Trophoblast cell (in vitro differentiated cells and primary cell): ENCODE results near the gene USP11.

Experiments
- DNase-seq, 2 donors: peaks; one replicate each; pipeline ENCODE4 v3.0.0-alpha.2; 2016
- H2AFZ ChIP-seq: 2 replicates; pipeline ENCODE4 v1.6.1; 2013; ENCODE audit warnings: low read length, moderate library complexity, mild to moderate bottlenecking; ENCODE audit not compliant: insufficient read depth, poor library complexity
- H2AK5ac ChIP-seq: 2 replicates; pipeline ENCODE4 v1.6.1; 2013; ENCODE audit warnings: mild to moderate bottlenecking, low read length
- H2BK120ac ChIP-seq: 2 replicates; pipeline ENCODE4 v1.6.1; 2013; ENCODE audit warnings: low read length, mild to moderate bottlenecking, moderate library complexity; ENCODE audit not compliant: insufficient read depth, poor library complexity
- H2BK12ac ChIP-seq: 2 replicates; pipeline ENCODE4 v1.6.1; 2013; ENCODE audit warnings: mild to moderate bottlenecking, low read length, moderate library complexity
- H2BK5ac ChIP-seq: 2 replicates; pipeline ENCODE4 v1.6.1; 2013; ENCODE audit warnings: low read length, low read depth, moderate library complexity, mild to moderate bottlenecking; ENCODE audit not compliant: poor library complexity
- H3K14ac ChIP-seq: 2 replicates; pipeline ENCODE4 v1.6.1; 2013; ENCODE audit warnings: mild to moderate bottlenecking, low read length
- H3K18ac ChIP-seq: 2 replicates; pipeline ENCODE4 v1.6.1; 2013; ENCODE audit warnings: mild to moderate bottlenecking, low read length
- H3K23ac ChIP-seq: 2 replicates; pipeline ENCODE4 v1.6.1; 2013; ENCODE audit warnings: low read length
- H3K27ac ChIP-seq: 2 replicates; pipeline ENCODE4 v1.5.1; 2013; ENCODE audit warnings: low read depth, mild to moderate bottlenecking, inconsistent platforms, low read length, moderate library complexity
- H3K27me3 ChIP-seq: 2 replicates; pipeline ENCODE4 v1.6.1; 2013; ENCODE audit warnings: inconsistent platforms, mild to moderate bottlenecking, low read length, moderate library complexity; ENCODE audit not compliant: insufficient read depth
- H3K36me3 ChIP-seq, 2 experiments: 1 replicate in 1 of 2; 2 replicates in 1 of 2; pipeline ENCODE4 v1.6.1; 2013; ENCODE audit warnings: low read length in 2 of 2, mild to moderate bottlenecking in 2 of 2, moderate library complexity in 1 of 2; ENCODE audit not compliant: insufficient read depth in 2 of 2, control insufficient read depth in 1 of 2
- H3K4ac ChIP-seq: 2 replicates; pipeline ENCODE4 v1.6.1; 2013; ENCODE audit warnings: low read depth, mild to moderate bottlenecking, low read length, moderate library complexity
- H3K4me1 ChIP-seq, 2 experiments: 1 replicate in 1 of 2; 2 replicates in 1 of 2; pipeline ENCODE4 v1.6.1; 2013; ENCODE audit warnings: low read length in 2 of 2, mild to moderate bottlenecking in 2 of 2, moderate library complexity in 1 of 2; ENCODE audit not compliant: insufficient read depth in 2 of 2, control insufficient read depth in 1 of 2
- H3K4me2 ChIP-seq: 2 replicates; pipeline ENCODE4 v1.6.1; 2013; ENCODE audit warnings: inconsistent platforms, mild to moderate bottlenecking, low read length, moderate library complexity
- H3K4me3 ChIP-seq: 2 replicates; pipeline ENCODE4 v1.5.1; 2013; ENCODE audit warnings: mild to moderate bottlenecking, low read depth, low read length, inconsistent platforms
- H3K79me1 ChIP-seq: one replicate; pipeline ENCODE4 v1.6.1; 2013; ENCODE audit warnings: low read length
- H3K79me2 ChIP-seq: 2 replicates; pipeline ENCODE4 v1.6.1; 2013; ENCODE audit warnings: low read length, mild to moderate bottlenecking; ENCODE audit not compliant: control insufficient read depth, insufficient read depth, poor library complexity
- H3K9ac ChIP-seq: 2 replicates; pipeline ENCODE4 v1.6.1; 2013; ENCODE audit warnings: mild to moderate bottlenecking, low read length
- H3K9me3 ChIP-seq: 2 replicates; pipeline ENCODE4 v1.6.1; 2013; ENCODE audit warnings: low read depth, mild to moderate bottlenecking, control low read depth, inconsistent platforms, low read length; ENCODE audit not compliant: insufficient read depth
- H4K12ac ChIP-seq: 2 replicates; pipeline ENCODE4 v1.6.1; 2013; ENCODE audit warnings: low read depth, mild to moderate bottlenecking, low read length, moderate library complexity
- H4K8ac ChIP-seq: 2 replicates; pipeline ENCODE4 v1.6.1; 2013; ENCODE audit warnings: low read depth, mild to moderate bottlenecking, low read length, moderate library complexity
- H4K91ac ChIP-seq: one replicate; pipeline ENCODE4 v1.6.1; 2013; ENCODE audit warnings: low read depth, mild to moderate bottlenecking, low read length, moderate library complexity
- WGBS: extraction: QIAGEN DNeasy Blood & Tissue Kit; methylation state at CpG from one replicate; pipeline ENCODE4 v1.1.7; 2013; ENCODE audit warnings: missing lambda C conversion rate; ENCODE audit not compliant: insufficient read length, insufficient coverage; ENCODE audit errors: extremely low coverage; 5-methylcytosine and 5-hydroxymethylcytosine counted together

USP11 gene

DNA sequence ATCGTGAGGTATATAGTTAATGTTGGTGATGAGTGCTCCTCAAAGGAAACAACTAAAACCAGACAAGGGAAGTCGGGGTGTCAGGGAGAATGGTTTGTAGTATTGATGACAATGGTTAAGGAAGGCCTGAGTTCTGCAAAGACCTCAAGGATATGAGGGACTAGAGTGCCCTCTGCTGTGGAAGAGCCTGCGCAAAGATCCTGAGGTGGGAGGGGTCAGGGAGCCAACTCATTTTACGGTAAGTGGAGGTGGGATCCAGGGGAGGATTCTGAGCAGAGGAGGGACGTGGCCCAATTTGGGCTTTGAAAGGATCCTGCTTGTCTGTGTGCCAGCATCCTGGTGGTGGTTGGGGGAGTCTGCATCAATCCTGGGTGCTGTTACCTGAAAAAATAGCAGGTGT, 27.8 kb upstream of the USP11 start:
- no peak overlapping the region for H3K18ac ChIP-seq
- H3K36me3 ChIP-seq, result peaks cover 76 to 90% of the 10 kb centered on the region in 2 experiments
- DNase-seq, result no peak
- H2AFZ ChIP-seq, result no peak overlapping the region
- no peaks in the 10 kb centered on the region for H3K27me3 ChIP-seq
- WGBS, result no CpG with 5 or more reads among the region's 5 CpGs
- no peak overlapping the region for H2AK5ac ChIP-seq
- no peaks in the 10 kb centered on the region for H3K79me1 ChIP-seq
- H3K9ac ChIP-seq, result no peak overlapping the region
- H3K4ac ChIP-seq, result no peak overlapping the region
- H2BK5ac ChIP-seq, result no peak overlapping the region
- H3K9me3 ChIP-seq, result no peaks in the 10 kb centered on the region
- no peak overlapping the region for H3K14ac ChIP-seq
- H2BK120ac ChIP-seq, result no peak overlapping the region
- no peaks in the 10 kb centered on the region for H3K79me2 ChIP-seq
- H4K12ac ChIP-seq, result no peak overlapping the region
- no peak overlapping the region for H3K4me3 ChIP-seq
- no peak overlapping the region for H4K8ac ChIP-seq
- no peak overlapping the region for H3K27ac ChIP-seq
- no peak overlapping the region for H2BK12ac ChIP-seq
- no peak overlapping the region for H4K91ac ChIP-seq
- no peak overlapping the region for H3K23ac ChIP-seq
- no peaks in the 10 kb centered on the region for H3K4me1 ChIP-seq
- H3K4me2 ChIP-seq, result no peak overlapping the region

- H2BK5ac ChIP-seq, result no peak overlapping the region
- no peaks in the 10 kb centered on the region for H3K9me3 ChIP-seq
- H3K4ac ChIP-seq, result no peak overlapping the region
- no peak overlapping the region for H3K4me3 ChIP-seq
- no peak overlapping the region for H3K18ac ChIP-seq
- H3K27ac ChIP-seq, result no peak overlapping the region
- H3K4me2 ChIP-seq, result no peak overlapping the region
- no peaks in the 10 kb centered on the region for H3K79me1 ChIP-seq
- no peak overlapping the region for H2AFZ ChIP-seq
- H4K8ac ChIP-seq, result no peak overlapping the region
- H3K36me3 ChIP-seq, result peaks cover 73 to 90% of the 10 kb centered on the region in 2 experiments
- no peak overlapping the region for H2BK12ac ChIP-seq
- no peak overlapping the region for H4K91ac ChIP-seq
- no peak overlapping the region for H3K9ac ChIP-seq
- WGBS, result no CpG with 5 or more reads among the region's 3 CpGs
- H4K12ac ChIP-seq, result no peak overlapping the region
- no peaks in the 10 kb centered on the region for H3K4me1 ChIP-seq
- H2BK120ac ChIP-seq, result no peak overlapping the region
- H3K23ac ChIP-seq, result no peak overlapping the region
- H2AK5ac ChIP-seq, result no peak overlapping the region
- H3K14ac ChIP-seq, result no peak overlapping the region
- H3K79me2 ChIP-seq, result no peaks in the 10 kb centered on the region
- H3K27me3 ChIP-seq, result no peaks in the 10 kb centered on the region
- DNase-seq, result no peak
Observed at GRCh38 chrX:47206316-47206715, 26.5 kb upstream of the USP11 start.

DNA sequence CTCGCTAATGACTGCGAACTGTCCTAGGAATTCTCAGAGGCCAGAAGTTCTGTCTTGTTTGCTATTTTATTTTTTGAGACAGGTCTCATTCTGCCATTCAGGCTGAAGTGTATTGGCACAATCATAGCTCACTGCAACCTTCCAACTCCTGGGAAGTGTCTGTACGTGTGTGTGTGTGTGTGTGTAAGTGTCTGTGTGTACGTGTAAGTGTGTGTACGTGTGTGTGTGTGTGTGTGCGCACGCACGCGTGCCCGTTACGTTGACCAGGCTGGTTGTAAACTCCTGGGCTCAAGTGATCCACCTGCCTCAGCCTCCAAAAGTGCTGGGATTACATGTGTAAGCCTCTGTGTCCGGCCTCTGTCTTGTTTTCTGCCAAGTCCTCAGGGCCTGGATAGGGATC, 24.7 kb upstream of the USP11 start:
- WGBS, result no CpG with 5 or more reads among the region's 12 CpGs
- Histone ChIP-seq H4K91ac (no peak overlapping the region), H3K14ac (no peak overlapping the region), H3K4me2 (no peak overlapping the region), H2BK12ac (no peak overlapping the region), H3K4me1 (no peaks in the 10 kb centered on the region), H3K18ac (no peak overlapping the region), H2AK5ac (no peak overlapping the region), H3K23ac (no peak overlapping the region), H2AFZ (no peak overlapping the region), H3K4me3 (no peak overlapping the region), H3K27me3 (no peaks in the 10 kb centered on the region), H3K9me3 (no peaks in the 10 kb centered on the region), H2BK5ac (no peak overlapping the region), H3K9ac (no peak overlapping the region), H4K12ac (no peak overlapping the region), H3K79me2 (no peaks in the 10 kb centered on the region), H3K4ac (no peak overlapping the region), H3K27ac (no peak overlapping the region), H3K36me3 (peaks cover 64 to 89% of the 10 kb centered on the region in 2 experiments), H3K79me1 (no peaks in the 10 kb centered on the region), H4K8ac (no peak overlapping the region), H2BK120ac (no peak overlapping the region)
- no peak for DNase-seq

GRCh38 chrX:47209508-47210238, 23.1 kb upstream of the USP11 start:
- no peak overlapping the region for H4K12ac ChIP-seq
- WGBS, result no CpG with 5 or more reads among the region's 16 CpGs
- no peak overlapping the region for H2BK120ac ChIP-seq
- no peak overlapping the region for H3K4ac ChIP-seq
- H4K8ac ChIP-seq, result no peak overlapping the region
- H3K4me1 ChIP-seq, result no peaks in the 10 kb centered on the region
- no peak overlapping the region for H3K9ac ChIP-seq
- H3K4me3 ChIP-seq, result no peak overlapping the region
- no peak overlapping the region for H3K14ac ChIP-seq
- no peak overlapping the region for H3K23ac ChIP-seq
- no peak overlapping the region for H2BK12ac ChIP-seq
- H2AFZ ChIP-seq, result no peak overlapping the region
- no peaks in the 10 kb centered on the region for H3K79me2 ChIP-seq
- no peak overlapping the region for H3K18ac ChIP-seq
- H2BK5ac ChIP-seq, result no peak overlapping the region
- no peaks in the 10 kb centered on the region for H3K79me1 ChIP-seq
- H3K9me3 ChIP-seq, result no peaks in the 10 kb centered on the region
- H3K27me3 ChIP-seq, result no peaks in the 10 kb centered on the region
- H3K4me2 ChIP-seq, result no peak overlapping the region
- no peak overlapping the region for H3K27ac ChIP-seq
- H2AK5ac ChIP-seq, result no peak overlapping the region
- no peak overlapping the region for H4K91ac ChIP-seq
- peaks cover 60 to 87% of the 10 kb centered on the region in 2 experiments for H3K36me3 ChIP-seq
- DNase-seq, result no peak
